ENCODE measurements around the gene MED25.

The MED25 gene

GRCh38 chr19:49847731-49848696, 29.9 kb downstream of the MED25 start:
- DNase-seq, result no peak

GRCh38 chr19:49848938-49849337, 30.8 kb downstream of the MED25 start:
- no peak for DNase-seq

- no peak for DNase-seq
These were observed 31.5 kb downstream of the MED25 start for GRCh38 chr19:49849433-49850220.

GRCh38 chr19:49850221-49850486, 32.1 kb downstream of the MED25 start:
- DNase-seq, result no peak

- peak; percentile 92 for DNase-seq
These were observed 32.6 kb downstream of the MED25 start, which contains the start of gene PTOV1 for GRCh38 chr19:49850487-49851342. Gene PTOV1 (plus strand): TSS chr19:49851159.

GRCh38 chr19:49851456-49852259, 33.6 kb downstream of the MED25 start:
- DNase-seq, result peak; percentile 82

GRCh38 chr19:49852631-49853126, 34.6 kb downstream of the MED25 start:
- DNase-seq, result no peak

- no peak for DNase-seq
These were observed 35.8 kb downstream of the MED25 start for GRCh38 chr19:49853852-49854377.

GRCh38 chr19:49854378-49855263, 36.5 kb downstream of the MED25 start:
- DNase-seq, result no peak

GRCh38 chr19:49855277-49855675, 37.2 kb downstream of the MED25 start:
- no peak for DNase-seq

- no peak for DNase-seq
These were observed 37.8 kb downstream of the MED25 start for GRCh38 chr19:49855676-49856573.

GRCh38 chr19:49856574-49857021, 38.5 kb downstream of the MED25 start:
- DNase-seq, result no peak

- no peak for DNase-seq
These were observed 39.2 kb downstream of the MED25 start for GRCh38 chr19:49857061-49857837.

GRCh38 chr19:49857838-49858087, 39.7 kb downstream of the MED25 start:
- no peak for DNase-seq

- no peak for DNase-seq
These were observed 40.2 kb downstream of the MED25 start for GRCh38 chr19:49858088-49858985.

GRCh38 chr19:49859682-49860335, 41.7 kb downstream of the MED25 start:
- DNase-seq, result peak; percentile 51

Data from left hindlimb (tissue), 1 donor.